Measurements from ENCODE around the gene CEP104.

GRCh38 chr1:3894626-3895278 lies 37.7 kb upstream of the CEP104 start:
- TF ChIP-seq CTCF (IDR thresholded peaks at IDR 0.05): no peak
- no peak for TF ChIP-seq SMC3 (IDR thresholded peaks at IDR 0.05; ENCODE audit: low read depth, low read length)
- TF ChIP-seq, protein P1, sequence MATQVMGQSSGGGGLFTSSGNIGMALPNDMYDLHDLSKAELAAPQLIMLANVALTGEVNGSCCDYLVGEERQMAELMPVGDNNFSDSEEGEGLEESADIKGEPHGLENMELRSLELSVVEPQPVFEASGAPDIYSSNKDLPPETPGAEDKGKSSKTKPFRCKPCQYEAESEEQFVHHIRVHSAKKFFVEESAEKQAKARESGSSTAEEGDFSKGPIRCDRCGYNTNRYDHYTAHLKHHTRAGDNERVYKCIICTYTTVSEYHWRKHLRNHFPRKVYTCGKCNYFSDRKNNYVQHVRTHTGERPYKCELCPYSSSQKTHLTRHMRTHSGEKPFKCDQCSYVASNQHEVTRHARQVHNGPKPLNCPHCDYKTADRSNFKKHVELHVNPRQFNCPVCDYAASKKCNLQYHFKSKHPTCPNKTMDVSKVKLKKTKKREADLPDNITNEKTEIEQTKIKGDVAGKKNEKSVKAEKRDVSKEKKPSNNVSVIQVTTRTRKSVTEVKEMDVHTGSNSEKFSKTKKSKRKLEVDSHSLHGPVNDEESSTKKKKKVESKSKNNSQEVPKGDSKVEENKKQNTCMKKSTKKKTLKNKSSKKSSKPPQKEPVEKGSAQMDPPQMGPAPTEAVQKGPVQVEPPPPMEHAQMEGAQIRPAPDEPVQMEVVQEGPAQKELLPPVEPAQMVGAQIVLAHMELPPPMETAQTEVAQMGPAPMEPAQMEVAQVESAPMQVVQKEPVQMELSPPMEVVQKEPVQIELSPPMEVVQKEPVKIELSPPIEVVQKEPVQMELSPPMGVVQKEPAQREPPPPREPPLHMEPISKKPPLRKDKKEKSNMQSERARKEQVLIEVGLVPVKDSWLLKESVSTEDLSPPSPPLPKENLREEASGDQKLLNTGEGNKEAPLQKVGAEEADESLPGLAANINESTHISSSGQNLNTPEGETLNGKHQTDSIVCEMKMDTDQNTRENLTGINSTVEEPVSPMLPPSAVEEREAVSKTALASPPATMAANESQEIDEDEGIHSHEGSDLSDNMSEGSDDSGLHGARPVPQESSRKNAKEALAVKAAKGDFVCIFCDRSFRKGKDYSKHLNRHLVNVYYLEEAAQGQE (IDR thresholded peaks at IDR 0.05; ENCODE audit: low read depth, low read length): no peak
- no peak for TF ChIP-seq RAD21 (IDR thresholded peaks at IDR 0.05; ENCODE audit: low read length)
- TF ChIP-seq POLR2AphosphoS5 (IDR thresholded peaks at IDR 0.05; ENCODE audit: low read depth, low read length): no peak
- TF ChIP-seq, protein P2, sequence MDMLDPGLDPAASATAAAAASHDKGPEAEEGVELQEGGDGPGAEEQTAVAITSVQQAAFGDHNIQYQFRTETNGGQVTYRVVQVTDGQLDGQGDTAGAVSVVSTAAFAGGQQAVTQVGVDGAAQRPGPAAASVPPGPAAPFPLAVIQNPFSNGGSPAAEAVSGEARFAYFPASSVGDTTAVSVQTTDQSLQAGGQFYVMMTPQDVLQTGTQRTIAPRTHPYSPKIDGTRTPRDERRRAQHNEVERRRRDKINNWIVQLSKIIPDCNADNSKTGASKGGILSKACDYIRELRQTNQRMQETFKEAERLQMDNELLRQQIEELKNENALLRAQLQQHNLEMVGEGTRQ (IDR thresholded peaks at IDR 0.05; ENCODE audit: borderline replicate concordance, low read depth, low read length): no peak

All from SK-N-SH (cell line).